GM19025 (cell line): ENCODE measurements around the gene CCDC33.
"Not testable (repeated sequence)": the region's sequence is repeated elsewhere in the genome, so short reads cannot be mapped to it uniquely, and the experiment has no call there.

ENCODE experiments used
- ATAC-seq: cut with Tn5 transposase; IDR thresholded peaks from one replicate; pipeline ENCODE4 v1.9.1; 2021; ENCODE audit warnings: mild to moderate bottlenecking, low read depth, moderate library complexity; ENCODE audit not compliant: unreplicated experiment

The CCDC33 gene

DNA sequence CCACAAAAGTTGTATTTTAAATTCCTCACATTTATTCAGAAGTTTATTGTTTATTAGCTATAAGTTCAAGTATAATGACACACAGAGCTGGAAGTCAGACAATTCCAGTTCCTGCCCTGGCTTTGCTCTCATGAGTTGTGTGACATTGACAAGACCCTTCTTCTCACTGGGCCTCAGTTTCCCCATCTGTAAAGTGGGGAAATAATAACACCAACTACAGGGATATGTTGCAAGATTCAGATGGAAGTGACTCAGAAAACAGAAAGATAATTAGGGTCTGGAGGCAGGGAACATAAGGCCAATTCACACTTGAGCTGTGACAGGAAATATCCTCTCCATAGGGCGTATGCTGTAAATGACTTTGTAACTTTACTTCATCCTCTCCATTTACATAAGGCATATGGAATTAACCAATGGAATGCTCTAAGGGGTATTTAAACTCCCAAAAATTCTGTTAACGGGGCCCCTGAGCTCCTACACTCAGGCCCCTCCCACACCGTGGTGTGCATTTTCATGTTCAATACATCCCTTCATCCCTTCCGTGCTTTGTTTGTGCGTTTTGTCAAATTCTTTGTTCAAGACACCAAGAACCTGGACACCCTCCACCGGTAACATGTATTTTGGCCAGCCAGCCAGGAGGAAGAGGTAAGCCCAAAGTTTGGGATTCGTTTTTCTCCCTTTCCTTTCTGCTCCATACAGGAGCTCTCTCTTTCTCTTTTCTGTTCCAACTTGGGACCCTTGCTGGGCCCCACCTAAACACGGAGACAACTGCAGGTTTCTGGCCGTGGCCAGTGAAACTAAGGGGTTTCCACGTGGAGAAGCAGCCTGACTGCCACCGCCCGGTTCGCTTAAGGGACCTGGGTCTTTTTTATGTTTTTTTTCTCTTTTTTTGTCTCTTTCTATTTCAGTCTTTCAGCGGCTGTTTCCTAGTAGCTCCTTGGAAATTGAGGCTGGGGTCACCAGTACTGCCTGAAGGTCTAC is 114.5 kb downstream of the CCDC33 start:
- ATAC-seq = no peak

DNA sequence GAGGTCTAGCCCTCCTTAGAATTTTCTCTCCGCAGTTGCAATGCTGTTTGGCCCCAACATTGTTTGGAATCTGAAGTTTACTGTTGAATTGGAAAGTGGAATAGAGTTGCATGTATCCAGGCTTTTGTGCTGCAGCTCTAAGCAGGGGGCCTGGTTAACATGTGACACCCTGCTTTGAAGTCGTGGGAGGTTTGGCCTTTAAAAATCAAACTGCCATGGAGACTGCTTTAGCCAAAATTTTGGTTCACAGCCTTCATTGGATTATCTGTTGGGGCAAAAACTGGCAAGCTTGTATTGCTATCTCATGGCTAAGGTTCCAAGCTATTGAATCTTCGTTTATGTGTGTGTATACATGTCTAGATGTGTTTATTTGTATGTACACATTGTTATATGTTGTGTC is 115.5 kb downstream of the CCDC33 start:
- ATAC-seq = no peak

DNA sequence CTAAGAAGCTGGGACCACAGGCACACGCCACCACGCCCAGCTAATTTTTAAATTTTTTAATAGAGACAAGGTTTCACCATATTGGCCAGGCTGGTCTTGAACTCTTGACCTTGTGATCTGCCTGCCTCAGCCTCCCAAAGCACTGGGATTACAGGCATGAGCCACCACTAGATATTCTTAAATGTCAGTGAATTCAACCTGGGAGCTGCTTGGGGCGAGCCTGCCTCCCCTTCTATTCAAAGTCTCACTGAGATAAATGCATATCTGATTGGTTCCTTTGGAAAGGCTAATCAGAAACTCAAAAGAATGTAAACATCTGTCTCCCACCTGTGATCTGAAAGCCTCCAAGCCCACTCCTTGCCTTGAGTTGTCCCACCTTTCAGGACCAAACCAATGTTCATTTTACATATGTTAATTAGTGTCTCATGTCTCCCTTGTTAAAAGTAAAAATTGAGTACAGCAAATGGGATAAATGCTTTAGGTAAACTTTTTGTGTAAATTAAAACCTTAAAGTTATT is 116.3 kb downstream of the CCDC33 start:
- ATAC-seq = no peak

DNA sequence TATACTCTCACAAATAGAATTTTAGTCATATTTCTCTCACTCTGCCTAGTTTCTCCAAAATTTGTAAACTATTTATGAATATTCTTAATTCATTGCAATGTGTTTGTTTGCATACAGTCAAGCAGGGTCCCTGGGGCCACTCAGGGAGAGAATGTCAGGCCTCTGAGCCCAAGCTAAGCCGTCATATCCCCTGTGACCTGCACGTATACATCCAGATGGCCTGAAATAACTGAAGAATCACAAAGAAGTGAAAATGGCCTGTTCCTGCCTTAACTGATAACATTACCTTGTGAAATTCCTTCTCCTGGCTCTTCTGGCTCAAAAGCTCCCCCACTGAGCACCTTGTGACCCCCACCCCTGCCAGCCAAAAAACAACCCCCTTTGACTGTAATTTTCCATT is 117.9 kb downstream of the CCDC33 start:
- not testable (repeated sequence) for ATAC-seq

DNA sequence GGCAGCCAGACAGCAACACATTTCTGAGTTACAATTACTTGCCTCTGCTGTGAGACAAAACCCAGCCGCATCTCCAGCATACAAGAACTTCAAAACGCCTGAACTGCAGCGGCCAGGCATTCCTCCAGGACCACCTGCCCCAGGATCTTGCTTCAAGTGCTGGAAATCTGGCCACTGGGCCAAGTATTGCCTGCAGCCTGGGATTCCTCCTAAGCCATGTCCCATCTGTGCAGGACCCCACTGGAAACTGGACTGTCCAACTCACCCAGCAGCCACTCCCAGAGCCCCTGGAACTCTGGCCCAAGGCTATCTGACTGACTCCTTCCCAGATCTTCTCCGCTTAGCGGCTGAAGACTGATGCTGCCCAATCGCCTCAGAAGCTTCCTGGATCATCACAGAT is 119.9 kb downstream of the CCDC33 start:
- ATAC-seq = not testable (repeated sequence)

DNA sequence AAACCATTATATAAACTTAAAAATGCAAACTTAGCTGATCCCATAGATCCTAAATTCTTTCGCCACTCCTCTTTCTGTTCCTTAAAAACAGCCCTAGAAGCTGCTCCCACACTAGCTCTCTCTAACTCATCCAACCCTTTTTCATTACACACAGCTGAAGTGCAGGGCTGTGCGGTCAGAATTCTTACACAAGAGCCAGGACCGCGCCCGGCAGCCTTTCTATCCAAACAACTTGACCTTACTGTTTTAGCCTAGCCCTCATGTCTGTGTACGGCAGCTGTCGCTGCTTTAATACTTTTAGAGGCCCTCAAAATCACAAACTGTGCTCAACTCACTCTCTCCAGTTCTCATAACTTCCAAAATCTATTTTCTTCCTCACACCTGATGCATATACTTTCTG is 121.4 kb downstream of the CCDC33 start:
- not testable (repeated sequence) for ATAC-seq

DNA sequence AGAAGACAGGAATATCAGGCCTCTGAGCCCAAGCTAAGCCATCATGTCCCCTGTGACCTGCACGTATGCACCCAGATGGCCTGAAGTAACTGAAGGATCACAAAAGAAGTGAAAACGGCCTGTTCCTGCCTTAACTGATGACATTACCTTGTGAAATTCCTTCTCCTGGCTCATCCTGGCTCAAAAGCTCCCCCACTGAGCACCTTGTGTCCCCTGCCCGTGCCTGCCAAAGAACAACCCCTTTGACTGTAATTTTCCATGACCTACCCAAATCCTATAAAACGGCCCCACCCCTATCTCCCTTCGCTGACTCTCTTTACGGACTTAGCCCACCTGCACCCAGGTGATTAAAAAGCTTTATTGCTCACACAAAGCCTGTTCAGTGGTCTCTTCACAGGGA is 123.2 kb downstream of the CCDC33 start:
- ATAC-seq = not testable (repeated sequence)

DNA sequence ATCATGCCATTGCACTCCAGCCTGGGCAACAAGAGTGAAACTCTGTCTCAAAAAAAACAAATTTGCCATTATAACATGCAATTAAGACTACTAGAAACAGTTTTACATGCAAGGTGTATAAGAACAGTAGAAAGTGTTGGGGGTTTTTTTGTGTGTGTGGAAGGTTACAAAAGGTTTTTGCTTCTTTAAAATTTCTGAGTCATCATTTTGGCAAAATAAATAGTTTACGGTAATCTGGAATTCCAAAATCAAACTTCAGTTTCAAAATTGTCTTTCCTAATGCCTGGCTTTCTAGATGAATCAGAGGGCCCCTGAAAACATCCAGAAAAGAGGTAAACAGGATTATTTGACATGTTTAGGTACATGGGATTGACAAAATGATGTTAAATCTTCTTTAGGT is 124.7 kb downstream of the CCDC33 start:
- not testable (repeated sequence) for ATAC-seq

DNA sequence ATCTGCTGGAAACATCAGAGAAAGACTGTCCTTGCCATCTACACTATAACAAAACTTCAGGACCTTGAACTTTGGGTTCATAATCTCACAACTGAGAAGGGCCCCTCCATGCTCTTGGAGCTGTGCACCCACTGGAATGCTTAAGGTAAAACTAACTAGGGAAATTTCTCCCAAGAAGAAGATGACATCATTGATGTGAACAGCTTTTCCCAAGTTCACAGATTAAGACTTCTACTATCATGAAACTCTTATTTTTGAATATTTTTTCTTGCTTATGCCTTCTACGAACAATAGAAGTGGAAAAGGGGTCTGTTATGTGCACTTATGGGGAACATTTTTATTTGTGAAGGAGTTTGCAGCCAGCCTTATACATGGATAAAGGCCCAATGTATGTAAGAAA is 126.4 kb downstream of the CCDC33 start:
- ATAC-seq = no peak

DNA sequence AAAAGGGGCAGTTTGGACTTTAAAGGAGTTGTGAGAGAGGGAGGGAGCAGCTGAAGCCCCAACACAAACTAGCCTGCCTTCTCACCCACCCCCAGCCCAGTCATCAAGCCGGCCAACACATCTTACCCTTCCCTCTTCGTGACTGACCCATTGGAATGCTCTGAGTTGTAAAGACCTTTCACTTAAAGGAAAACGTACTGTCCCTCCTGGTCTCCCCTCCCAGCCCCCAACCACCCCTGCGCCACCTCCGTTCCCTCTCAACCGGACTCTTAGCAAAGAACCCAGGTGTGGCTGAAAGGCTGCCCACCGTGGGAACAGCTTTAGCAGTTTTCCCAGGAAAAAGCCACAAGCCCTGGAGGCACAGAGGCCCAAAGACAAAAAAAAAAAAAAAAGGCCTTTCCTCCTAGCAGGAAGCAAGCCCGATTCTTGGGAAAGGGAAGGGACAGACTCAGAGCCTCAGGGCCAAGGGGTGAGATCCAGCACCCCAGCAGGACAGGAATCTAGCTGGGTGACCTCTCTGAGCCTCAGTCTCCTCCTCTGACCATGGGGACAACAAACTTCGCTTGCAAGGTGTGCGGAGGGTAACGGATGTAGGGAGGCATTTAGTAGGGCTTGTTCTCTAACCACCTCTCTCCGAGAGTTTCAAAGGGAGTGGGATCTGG is 128.9 kb downstream of the CCDC33 start:
- ATAC-seq = no peak

DNA sequence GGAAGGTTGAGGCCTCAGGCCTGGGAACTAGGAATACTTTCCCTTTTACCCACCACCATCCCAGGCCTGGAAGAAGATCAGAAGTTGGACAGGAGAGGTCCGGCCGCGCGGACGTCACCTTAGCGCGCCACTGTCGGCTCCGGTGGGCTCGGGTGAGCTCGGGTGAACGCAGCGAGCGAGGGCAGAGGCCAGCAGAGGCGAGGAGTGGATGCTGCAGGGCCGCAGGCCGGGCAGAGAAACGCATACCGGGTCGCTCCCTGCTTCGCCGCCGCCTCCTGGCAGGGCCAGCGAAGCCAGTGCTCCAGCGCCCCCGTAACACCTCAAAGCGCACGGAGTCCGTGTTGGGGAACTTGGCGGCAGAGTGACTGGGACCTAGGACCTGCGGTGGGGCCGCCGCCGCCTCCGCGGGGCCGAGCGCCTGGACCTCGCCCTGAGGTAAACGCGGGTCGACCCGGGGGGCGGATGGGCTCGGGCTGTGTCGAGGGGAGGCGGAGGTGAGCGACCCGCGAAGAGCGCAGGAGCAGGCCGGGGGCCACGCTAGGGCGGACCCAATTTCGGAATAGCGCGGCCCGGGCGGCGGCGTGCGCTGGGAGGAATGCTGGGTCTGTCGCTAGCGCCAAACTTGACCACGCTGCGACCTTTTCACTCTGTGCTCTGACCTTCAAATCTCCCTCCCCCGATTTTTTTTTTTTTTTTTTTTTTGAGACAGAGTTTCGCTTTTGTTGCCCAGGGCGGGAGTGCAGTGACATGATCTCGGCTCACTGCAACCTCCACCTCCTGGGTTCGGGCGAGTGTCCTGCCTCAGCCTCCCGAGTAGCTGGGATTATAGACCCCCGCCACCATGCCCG is 129.7 kb downstream of the CCDC33 start:
- ATAC-seq = no peak

DNA sequence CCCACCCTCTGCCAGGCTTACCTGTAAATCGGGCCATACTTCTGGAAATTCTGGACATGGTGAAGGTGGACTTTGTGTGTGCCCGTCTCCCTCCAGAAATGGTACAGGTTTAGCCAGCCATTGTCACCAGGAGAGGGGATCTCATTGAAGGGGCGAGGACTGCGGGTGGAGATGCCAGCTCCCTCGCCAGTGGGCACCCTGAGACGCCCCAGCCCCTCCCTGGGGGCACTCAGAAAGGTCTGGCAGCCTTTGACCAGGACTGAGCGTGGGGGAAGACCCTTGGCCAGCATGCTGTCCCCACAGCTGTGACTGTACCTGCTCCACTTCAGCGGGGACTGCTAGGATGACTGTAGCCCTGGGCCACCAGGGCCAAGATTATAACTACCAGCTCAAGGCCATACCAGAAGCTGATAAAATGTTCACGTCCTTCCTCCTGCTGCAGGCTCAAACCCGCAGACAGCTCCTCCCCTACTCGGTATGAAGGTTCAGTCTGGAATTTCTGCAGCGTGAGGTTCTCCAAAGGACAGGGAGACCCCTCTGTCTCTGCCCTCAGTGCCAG is 131.2 kb downstream of the CCDC33 start, which contains the start of gene CYP11A1:
CYP11A1 (minus strand) TSS at position 351 of the 559 bp plus-strand sequence; CDS start at position 290, 61 bp downstream.
- no peak for ATAC-seq

DNA sequence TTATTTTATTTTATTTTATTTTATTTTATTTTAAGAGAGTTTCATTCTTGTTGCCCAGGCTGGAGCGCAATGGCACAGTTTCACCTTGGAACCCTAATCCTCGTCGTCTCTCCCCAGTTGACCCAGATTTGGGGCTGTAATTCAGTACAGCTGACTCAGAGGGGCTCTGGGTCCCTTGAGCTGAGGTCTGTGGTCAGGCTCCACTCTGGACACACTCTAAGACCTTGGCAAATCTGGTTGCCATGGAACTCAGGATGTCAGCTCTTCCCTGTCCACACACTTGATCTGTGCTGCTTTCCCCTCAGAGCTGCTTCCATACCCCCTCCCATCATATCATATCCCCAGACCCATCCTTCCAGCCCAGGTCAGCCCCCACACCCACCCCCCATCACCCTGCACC is 132.0 kb downstream of the CCDC33 start:
- ATAC-seq = no peak

DNA sequence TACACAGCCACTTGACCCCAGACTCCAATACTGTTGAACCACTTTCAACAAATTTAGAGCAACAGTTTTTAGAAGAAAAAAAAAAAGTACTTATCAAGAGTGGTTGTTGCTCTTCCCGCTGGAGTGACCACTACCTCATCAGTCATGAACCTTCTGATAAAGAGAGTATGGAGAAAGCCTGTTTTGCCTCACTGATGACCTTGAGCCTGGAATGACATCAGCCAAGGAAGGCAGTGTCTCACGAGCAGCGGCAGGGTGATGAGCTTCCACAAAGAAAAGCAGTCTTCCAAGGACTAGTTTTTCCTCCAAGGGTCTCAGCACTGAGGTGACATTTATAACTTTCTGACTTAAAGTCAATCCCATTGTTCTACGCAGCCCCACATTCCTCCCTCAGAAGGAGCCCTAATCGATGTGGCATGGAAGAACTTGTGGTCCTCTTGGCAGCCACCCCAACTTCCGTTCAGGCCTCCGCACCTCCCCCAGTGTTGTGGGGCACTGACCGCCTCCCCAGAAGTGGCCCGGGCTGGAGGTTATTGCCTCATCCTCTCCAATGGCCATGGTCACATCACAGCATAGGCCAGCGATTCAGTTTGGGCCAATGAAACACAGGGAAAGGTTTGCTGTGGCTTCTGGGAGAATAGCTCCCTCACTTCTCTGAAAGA is 133.1 kb downstream of the CCDC33 start:
- ATAC-seq = no peak

DNA sequence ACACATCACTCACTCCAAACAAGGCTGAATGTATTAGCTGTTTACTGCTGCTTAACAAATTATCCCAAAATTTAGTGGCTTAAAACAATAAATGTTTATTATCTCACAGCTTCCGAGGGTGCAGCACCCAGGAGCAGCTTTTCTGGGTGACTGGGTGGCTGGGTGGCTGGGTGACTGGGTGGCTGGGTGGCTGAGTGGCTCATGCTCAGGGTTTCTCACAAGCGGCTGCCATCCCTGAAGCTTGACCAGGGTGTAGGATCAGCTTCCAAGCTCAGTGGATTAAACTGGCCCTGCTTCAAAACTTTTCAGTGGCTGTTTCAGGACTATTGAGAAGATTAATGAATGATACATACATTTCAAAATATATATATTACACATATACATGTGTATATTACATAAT is 133.6 kb downstream of the CCDC33 start:
- ATAC-seq = no peak

DNA sequence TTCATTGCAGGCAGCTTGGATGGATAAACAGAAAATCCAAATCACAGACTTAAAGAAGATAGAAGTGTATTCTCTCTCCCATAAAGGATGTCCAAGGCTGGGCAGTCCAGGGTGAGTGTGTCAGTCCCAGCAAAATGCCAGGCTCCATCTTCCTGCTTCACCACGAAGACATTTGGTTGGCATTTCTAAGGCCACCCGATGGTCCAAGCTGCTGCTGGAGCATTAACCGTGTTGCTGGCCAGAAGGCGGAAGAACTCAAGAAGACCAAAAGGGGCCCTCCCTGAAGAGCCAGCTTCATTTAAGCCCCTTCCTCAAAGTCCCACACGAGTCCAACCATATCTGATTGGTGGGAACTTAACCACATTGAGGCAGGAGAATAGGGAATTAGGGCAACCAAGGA is 134.3 kb downstream of the CCDC33 start:
- ATAC-seq = no peak

DNA sequence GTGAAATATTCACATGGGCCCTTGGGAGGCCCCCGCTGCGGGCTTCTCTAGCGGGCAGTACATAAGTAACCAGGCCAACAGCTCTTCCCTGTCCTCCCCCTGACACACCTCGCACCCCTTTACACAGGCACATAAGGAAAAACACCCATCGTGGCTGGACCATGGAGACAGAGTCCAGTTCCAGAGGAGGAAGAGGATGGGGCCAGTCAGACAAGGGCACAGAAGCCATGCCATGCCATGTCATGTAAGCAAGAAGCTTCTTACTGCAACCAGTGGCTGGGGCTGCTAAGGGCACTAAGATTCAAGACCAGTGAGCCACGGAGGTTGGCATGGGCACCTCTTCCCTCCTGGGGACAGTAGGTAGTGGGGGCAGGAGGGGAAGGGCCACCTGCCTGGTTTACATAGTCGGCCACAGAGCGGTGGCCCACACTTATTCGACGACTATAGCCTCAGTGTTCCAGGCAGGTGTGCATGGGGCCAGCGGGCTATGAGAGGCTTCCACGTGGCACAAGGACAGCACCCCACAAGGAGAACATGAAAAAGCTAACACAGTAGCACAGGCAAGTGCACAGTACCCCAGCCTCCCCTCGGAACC is 137.0 kb downstream of the CCDC33 start:
- ATAC-seq = no peak

DNA sequence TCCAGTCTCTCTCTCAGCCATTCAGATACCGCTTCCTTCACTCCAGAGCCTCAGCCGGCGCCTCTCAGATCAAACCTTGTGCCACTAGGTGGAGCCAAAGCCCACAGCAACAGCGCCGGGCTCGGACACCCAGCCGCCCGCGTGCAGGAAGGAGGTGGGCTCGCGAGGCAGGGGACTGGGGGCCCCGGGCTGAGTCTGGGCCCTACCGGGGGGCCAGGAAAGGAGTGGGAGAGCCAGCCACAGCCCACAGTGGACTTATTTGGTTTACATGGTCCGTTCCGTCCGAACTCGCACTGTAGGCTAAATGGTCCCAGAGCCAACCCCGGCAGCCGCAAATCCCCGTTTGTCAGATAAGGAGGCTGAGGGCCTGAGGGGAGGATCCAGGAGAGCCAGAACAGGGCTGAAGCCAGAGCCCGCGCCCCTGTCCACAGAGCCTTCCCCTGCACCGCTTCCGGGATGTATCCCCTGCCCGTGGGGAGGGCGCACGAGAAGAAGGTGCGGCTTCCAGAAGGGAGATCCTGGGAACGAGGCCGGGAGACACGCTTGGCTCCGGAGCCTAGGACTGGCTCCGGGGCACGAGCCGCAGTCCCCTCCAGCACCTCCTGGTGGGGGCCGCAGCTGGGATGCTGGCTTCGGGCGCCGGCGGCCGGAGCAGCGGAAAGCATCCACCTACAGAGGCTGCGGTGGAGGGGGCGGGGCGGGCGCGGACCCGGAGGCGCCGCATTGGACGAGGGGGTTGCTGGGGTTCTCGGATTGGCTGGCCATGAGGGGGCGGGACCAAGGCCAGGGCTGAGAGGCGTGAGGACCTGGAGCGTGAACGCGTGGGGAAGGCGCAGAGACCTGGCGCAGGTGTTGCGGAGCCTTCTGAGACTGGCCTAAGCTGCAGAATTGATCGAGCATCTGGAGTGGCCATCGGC is 137.9 kb downstream of the CCDC33 start:
- peak; percentile 66 for ATAC-seq
